GM18526 (cell line): ENCODE results near the gene KRT83.

Experiments used
- POLR2A ChIP-seq: IDR thresholded peaks from 3 replicates; pipeline ENCODE4 v1.6.1; 2011; ENCODE audit not compliant: insufficient read length; ENCODE audit errors: extremely low read depth

Gene KRT83

GRCh38 chr12:52310622-52311284, 10.4 kb downstream of the KRT83 start:
- TF ChIP-seq POLR2A, result no peak

GRCh38 chr12:52308806-52309425, 12.3 kb downstream of the KRT83 start:
- TF ChIP-seq POLR2A, result no peak

- no peak for TF ChIP-seq POLR2A
Measured at GRCh38 chr12:52307836-52308805, 13.1 kb downstream of the KRT83 start.

- TF ChIP-seq POLR2A, result no peak
Measured at GRCh38 chr12:52306731-52307130, 14.5 kb downstream of the KRT83 start.

- no peak for TF ChIP-seq POLR2A
Measured at GRCh38 chr12:52305921-52306705, 15.1 kb downstream of the KRT83 start.

- no peak for TF ChIP-seq POLR2A
Measured at GRCh38 chr12:52300796-52301691, 20.2 kb downstream of the KRT83 start.

GRCh38 chr12:52298677-52299190, 22.5 kb downstream of the KRT83 start:
- TF ChIP-seq POLR2A, result no peak

- TF ChIP-seq POLR2A, result no peak
Measured at GRCh38 chr12:52296572-52297215, 24.5 kb downstream of the KRT83 start.

- TF ChIP-seq POLR2A, result no peak
Measured at GRCh38 chr12:52295663-52296062, 25.5 kb downstream of the KRT83 start.

GRCh38 chr12:52294803-52295202, 26.4 kb downstream of the KRT83 start:
- no peak for TF ChIP-seq POLR2A

- no peak for TF ChIP-seq POLR2A
Measured at GRCh38 chr12:52293926-52294325, 27.3 kb downstream of the KRT83 start.

GRCh38 chr12:52291267-52291935, 29.8 kb downstream of the KRT83 start, which contains the start of gene KRT81:
Gene KRT81, minus strand, starts transcription at chr12:52291534. Its CDS starts 69 bp downstream, at chr12:52291465.
- no peak for TF ChIP-seq POLR2A

- TF ChIP-seq POLR2A, result no peak
Measured at GRCh38 chr12:52285851-52286530, 35.2 kb downstream of the KRT83 start.
